AML-193 (cell line): ENCODE data around the gene JAKMIP1.

Source experiments
- DNase-seq, 2 experiments: peaks; one replicate each; lab custom pipeline; 2025; lab: John Stamatoyannopoulos, UW

The JAKMIP1 gene

DNA sequence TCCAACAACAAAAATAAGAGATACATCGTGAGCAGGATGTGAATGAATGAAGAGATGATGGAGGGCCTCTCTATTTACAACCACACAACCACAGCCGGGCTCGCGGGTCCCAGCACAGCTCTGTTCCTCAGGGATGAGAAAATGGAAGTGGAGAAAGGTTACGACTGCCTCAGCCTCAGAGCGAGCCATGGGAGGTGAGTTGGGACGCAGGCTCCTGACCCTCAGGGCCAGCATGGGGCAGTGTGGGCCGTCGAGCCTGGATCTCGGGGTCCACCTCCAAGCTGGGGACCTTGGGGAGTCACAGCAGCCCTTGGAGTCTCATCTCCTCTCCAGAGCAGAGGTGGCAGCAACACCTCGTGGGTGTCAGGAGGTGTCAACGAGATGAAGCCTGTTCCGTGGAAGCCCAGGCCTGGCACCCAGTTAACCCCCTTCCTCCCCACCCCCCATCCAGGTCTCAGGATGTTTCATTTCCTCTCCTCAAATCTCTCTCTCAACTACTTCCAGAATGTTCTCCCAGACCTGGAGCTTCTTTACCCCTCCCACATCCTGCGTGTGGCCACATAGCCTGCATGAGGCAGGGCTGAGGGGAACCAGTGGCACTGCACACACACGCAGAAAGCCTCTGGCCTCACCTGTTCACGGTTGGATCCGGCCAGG is 208.1 kb downstream of the JAKMIP1 start:
- DNase-seq, result no peak

DNA sequence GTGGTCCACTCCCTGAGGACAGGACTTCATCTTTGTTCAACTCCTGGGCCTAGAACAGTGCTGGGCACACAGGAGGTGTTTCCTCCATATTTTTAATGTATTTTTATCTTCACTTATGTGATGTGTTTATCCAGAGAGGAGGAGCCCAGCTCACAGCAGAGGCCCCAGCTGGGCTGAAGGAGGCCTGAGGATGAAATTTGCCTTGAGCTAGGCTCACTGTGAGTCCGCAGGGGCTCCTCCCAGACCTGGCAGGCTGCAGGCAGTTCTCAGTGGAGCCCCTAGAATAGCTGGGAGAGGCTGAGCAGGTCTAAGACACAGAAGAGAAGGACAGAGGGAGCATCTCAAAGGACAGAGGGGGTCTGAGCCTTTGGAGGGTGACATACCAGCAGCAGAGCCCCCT is 208.9 kb downstream of the JAKMIP1 start:
- no peak for DNase-seq

DNA sequence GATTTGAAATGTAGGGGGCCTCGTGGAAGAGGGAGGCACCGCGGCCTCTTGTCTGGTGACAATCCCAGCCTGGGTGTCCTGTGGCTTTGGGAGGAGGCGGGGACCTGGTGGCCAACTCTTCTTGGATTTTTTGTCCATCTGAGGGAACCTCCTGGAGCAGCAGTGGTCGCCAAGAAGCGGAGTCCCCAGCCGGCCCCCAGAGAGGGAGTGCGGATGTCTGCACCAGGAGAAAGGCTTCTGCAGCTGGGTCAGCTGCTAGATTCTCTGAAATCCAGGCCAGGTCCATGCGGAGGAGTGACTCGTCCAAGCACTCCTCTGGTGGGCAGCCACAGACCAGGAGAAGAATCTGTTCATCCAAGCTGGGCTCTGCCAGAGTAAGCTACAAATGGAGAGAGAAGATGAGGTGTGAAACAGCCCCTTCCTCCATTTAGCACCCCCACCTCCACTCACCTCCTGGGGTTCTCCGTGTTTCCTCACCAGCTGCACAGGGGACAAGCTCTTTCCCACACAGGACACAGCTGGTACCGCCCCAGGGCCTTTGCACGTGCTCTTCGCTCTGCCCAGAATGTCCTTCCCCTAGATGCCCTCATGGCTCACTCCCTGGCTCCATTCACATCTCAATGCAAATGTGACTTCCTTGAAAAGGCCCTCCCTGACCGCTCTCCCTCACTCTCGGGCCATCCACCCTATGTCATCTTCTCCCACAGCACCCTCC is 209.7 kb downstream of the JAKMIP1 start:
- no peak for DNase-seq

DNA sequence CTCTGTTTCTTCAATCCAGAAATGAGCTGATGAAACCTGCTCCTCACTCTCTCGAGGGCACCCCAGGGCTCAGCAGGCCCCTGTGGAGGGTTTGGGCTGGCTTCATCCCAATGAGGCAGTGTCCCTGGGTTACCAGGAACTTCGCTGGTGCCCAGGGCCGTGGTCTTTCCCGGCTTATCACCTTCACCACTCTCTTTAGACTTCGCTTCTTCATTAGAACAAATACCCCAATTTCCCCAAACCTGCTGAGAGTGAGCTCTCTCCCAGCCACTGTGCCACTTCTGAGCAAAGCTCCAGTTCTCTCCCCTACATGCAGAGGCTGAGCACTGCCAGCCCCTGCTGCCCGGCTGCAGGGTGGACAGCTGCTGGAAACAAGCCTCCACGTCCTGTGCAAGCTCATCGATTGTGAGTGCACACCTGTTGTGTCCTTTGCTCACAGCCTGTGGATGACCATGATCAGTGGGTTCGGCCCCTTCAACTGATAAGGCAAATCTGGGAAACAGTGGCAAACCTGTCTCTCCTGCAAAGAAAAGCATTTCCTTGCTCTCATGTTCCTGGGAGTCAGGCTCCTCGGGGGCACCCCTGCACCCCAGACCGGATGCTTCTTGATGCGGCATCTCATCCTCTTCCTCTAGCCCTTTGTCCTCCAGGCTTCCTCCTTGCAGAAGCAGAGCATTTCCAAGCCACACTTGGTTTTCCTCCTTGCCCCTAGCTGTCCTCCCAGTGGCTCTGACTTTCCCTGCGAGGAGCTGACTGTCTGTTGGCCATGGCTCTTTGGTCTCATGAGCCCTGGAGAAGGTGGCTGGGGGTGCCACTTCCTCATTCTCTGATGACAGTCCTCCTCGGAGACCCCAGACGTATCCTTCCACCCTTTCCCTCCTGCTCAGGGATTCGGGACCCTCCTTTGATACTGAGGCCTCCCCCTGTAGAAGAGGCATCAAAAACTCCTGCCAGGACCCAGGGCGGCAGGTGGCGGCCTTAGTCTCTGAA is 210.8 kb downstream of the JAKMIP1 start:
- no peak for DNase-seq

DNA sequence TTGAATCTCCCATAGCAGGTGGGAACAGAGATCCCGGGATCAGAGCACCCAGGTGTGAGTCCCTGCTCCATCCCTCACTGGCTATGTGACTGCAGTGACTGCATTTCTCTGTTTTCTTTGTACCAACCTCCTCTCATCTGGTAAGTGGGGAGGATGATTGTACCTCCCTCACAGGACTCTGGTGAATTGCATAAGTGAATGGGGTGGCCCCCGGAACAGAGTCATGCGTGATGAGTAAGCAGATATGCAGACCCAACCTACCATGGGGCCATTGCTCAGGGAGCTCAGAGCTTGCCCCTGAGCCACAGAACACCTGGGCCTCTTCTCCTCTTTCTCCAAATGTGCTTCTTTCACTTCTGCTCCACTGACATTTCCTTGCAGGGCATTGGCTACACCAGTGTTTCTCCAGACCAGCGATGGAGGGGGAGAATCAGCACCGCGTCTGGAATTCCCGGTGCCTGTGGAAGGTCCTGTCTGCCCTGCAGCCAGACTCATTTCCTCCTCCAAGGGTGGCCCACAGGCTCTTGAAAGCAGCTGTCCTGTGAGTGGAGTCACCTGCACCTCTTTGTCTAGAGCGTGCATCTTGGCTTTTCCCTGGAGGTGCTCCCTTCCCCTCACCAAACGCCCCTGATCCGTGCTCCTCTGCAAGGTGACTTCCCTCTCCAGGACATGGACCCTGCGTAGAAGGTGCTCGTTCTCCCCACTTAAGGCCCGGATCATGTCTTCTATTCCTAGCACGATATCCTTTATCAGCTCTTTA is 212.1 kb downstream of the JAKMIP1 start:
- DNase-seq, result no peak

DNA sequence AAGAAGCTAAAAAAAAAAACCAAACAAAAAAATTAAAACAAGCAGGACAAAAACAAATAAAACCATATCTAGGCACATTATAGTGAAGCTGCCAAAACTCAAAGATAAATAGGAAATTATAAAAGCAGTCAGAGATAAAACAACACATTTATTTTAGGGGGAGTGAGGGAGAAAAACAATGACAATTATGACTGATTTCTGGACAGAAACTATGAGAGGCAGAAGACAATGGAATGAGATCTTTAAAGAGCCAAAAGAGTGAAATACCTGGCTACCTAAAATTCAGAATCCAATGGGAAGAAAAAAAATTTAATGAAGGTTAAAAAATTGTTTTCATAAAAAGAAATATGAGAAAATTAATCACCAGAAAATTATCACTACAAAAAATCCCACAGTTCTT is 215.5 kb downstream of the JAKMIP1 start:
- no peak for DNase-seq

DNA sequence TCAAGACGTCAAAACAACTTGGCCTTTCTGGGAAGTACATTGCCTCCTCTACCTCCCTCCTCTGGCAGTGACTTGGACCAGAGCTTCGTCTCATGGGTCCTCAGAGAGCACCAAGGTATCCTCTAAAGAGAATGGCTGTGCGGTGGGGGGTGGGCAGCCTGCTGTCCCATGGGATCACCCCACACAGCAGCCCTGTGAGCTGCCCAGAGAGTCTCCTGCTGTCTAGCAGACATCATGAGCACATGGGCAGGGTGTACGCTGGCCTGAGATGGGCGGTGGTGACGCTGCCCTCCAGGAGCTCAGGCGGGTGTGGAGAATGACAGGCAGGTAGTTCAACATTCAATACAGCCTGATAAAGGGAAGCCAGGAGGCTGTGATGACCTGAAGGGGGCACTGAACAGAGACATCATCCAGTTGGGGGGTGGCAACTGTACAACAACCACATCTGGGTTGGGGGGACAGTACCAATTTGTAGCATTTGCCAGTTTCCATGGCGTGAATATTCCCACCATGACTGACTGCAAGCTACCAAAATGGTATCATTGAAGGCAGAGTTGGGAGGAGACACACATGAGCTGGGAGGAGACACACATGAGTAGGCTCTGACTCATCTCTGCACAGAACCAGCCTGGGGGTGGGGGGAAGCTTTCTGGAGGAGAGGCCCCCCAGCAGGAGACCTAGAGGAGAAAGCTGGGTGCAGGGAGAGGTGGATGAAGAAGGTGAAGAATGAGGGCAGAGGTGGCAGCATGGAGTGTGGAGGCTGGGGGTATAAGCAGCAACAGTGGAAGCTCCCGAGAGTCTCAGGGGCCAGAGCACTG is 218.0 kb downstream of the JAKMIP1 start:
- no peak for DNase-seq

DNA sequence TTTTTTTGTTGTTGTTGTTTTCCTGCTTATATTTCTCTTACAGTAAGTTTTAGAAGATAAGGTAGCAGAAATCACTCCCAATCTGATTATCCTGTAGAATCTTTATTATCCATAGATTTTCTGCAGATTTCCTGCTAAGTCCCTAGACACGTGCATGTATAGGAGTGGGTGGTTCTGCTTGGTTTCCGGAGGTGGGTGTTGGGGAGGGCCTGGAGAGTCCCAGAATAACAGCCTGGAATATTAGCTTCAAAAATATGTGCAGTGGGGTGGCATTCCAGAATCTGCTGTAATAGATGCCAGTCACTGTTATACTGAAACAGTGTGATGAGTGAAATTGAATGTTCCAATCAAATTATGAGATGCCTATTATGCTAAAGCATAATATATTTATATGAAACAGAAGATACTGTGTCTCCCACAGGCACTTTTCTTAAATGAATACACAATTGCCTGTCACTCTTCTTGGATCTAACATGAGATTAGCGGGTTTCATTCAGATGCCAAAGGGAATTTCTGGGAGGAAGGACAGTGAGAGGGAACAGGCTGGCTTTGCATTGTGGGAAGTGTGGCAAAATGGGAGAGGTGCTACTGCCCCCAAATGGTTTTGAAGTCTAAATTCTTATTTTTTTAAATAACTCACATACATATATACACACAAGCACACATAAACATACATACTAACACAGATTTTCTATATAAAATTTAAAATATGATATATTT is 219.8 kb downstream of the JAKMIP1 start:
- no peak for DNase-seq

DNA sequence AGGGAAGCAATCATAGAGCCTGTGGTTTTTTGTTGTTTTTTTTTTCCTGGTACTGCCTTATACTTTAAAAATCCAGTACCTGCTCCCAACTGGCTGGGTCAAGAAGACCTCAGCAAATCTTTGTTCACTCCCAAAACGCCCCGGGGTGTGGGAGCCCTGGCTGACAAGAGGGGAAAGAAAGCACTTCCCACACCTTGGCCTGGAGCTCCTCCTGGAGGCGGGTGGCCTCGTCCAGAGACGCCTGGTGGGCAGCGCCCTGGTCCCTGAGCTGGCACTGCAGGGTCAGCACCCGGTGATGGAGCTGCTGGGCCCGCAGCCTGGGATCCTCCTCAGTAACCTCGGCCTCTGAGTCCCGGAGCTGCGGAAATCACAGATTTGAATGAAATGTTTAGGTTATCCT is 220.4 kb downstream of the JAKMIP1 start:
- DNase-seq, result no peak

DNA sequence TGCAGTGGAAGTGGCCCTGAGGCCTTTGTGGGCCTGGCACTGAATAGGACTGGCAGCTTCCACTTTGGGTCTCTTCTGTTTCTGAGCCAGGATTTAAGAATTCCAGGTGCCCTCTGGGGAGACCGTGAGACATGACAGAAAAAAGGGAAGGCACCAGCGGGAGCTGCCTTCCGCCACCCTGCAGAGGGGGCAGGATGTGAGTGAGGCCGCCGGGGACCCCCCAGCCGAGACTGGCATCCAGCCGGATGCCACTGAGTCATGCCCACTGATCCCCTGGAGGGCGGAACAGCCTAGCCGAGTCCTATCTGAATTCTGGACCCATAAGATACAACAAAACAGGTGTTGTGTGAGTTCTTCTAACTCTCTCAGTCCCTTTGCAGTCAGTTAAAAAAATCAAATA is 223.4 kb downstream of the JAKMIP1 start:
- no peak for DNase-seq

DNA sequence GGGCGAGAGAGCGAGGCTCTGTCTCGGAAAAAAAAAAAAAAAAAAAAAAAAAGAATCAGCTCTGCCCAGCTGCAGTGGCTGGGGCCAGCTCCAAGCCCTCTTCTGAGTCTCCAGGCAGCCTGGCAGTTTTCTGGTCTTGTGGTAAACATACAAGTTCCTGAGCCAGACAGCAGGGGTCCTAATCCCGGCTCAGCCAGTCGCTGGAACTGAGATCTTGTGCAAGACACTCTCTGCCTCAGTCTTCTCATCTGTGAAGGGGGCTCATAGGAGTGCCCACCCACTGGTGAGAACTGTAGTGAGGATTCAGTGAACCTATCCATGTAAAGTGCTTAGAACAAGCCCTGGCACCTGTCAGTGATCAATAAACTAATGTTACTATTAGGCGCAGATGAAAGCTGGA is 223.9 kb downstream of the JAKMIP1 start:
- no peak for DNase-seq
